ENCODE data around the gene FBXO10.

DNA sequence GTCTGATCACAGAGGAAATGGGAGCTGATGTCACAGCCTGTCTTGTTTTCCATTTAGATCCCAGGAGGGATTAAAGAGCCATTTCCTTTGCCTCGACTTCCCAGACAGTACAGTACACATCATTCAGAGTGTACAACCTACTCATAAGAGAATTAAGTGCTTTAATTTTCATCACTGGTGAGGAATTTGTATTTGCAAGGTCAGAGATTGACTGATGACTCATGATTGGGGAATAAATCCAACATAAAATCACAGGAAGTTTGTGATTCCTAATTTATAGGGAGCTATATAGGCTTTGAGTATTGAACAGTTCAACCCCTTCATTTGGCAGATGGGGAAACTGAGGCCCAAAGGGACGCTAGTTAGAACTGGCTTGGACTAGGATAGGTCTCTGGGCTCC lies 20.3 kb upstream of the FBXO10 start:
- TF ChIP-seq, protein P1, sequence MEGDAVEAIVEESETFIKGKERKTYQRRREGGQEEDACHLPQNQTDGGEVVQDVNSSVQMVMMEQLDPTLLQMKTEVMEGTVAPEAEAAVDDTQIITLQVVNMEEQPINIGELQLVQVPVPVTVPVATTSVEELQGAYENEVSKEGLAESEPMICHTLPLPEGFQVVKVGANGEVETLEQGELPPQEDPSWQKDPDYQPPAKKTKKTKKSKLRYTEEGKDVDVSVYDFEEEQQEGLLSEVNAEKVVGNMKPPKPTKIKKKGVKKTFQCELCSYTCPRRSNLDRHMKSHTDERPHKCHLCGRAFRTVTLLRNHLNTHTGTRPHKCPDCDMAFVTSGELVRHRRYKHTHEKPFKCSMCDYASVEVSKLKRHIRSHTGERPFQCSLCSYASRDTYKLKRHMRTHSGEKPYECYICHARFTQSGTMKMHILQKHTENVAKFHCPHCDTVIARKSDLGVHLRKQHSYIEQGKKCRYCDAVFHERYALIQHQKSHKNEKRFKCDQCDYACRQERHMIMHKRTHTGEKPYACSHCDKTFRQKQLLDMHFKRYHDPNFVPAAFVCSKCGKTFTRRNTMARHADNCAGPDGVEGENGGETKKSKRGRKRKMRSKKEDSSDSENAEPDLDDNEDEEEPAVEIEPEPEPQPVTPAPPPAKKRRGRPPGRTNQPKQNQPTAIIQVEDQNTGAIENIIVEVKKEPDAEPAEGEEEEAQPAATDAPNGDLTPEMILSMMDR (IDR thresholded peaks at IDR 0.05) = no peak
- TF ChIP-seq POLR2A (IDR thresholded peaks at IDR 0.05) (no peak), EP300 (IDR thresholded peaks at IDR 0.05) (no peak)
